H1 (cell line): ENCODE data around the gene SLC38A2. TPM values are rescaled to one million over a fixed set of nuclear protein-coding genes. Genes with fewer than 3 reads are reported as not detected.

Experiments used
- HDAC2 ChIP-seq, 2 experiments: fragments of 300-600 bp in 1 of 2; sonication (generic) in 1 of 2; IDR thresholded peaks; 2 replicates each; pipeline ENCODE4 v1.6.1; 2011 to 2012; ENCODE audit warnings: low read depth in 2 of 2, low read length in 2 of 2, mild to moderate bottlenecking in 2 of 2, moderate library complexity in 2 of 2, borderline replicate concordance in 1 of 2, inconsistent platforms in 1 of 2
- SIRT6 ChIP-seq: IDR thresholded peaks from one replicate; pipeline ENCODE4 v1.7.1; 2012; ENCODE audit warnings: low read length, inconsistent platforms
- TAF7 ChIP-seq: optimal IDR thresholded peaks from 2 replicates; pipeline ENCODE3; 2011; ENCODE audit warnings: low read depth, mild to moderate bottlenecking, inconsistent platforms, low read length, moderate library complexity, borderline replicate concordance
- polyA plus RNA-seq, 7 experiments: library from polyadenylated mRNA; depleted of rRNA in 3 of 7; stranded (reverse) in 5 of 7; unstranded in 2 of 7; fragments of >200 nt in 5 of 7; fragments of 200-250 nt in 2 of 7; gene quantifications; 1 replicate in 5 of 7; 2 replicates in 1 of 7; 4 replicates in 1 of 7; pipeline versions ENCODE4 v1.2.1 to v1.2.3, GENCODE V29; 2011 to 2013; ENCODE audit warnings: missing spikeins in 2 of 7, mixed read lengths in 2 of 7
- total RNA-seq: library from RNA; stranded (reverse); fragmentation: NEBNext Ultra II Directional; extraction: Animal tissue kit (Norgen Biotek cat#: 25700); gene quantifications from 2 replicates; pipeline ENCODE4 v1.2.1, GENCODE V29; 2021

Gene SLC38A2
- total and polyA plus RNA-seq, 2 of the 8 experiments (the other 6 are each of a cell fraction or from before 2014, with no cell fraction given): 163 to 684 TPM

GRCh38 chr12:46370380-46370734, 2.2 kb downstream of the SLC38A2 start (continued):
- no peak for TF ChIP-seq TAF7
- no peak for TF ChIP-seq SIRT6
- no peak for TF ChIP-seq HDAC2 (IDR thresholded peaks at IDR 0.05; ENCODE audit: borderline replicate concordance in 1 of 2, low read depth in 2 of 2, low read length in 2 of 2)
